AML-193 (cell line): Measurements from ENCODE around the gene UBTD1.
"Not testable (repeated sequence)": the region's sequence is repeated elsewhere in the genome, so short reads cannot be mapped to it uniquely, and the experiment has no call there.

Experiments
- DNase-seq, 2 experiments: peaks; one replicate each; lab custom pipeline; 2025; lab: John Stamatoyannopoulos, UW

Gene UBTD1

DNA sequence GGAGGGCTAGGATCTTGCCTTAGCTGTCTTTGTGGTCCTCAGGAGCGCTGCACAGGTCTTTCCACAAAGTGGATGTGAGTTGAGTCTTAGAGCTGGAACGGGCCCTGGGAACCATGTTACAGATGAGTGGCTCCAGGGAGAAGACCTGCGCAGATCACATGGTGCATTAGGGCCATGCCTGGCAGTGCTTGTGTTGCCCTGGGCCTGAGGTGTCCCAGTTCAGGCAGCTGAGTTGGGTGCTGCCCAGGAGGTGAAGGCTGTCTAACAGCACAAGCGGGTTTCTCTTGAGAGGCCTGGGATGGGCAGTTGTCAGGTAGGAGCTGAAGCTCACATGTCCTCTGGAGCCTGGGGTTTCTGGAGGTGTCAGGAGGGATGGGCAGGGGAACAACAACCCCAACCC is 40.1 kb downstream of the UBTD1 start:
- no peak for DNase-seq

DNA sequence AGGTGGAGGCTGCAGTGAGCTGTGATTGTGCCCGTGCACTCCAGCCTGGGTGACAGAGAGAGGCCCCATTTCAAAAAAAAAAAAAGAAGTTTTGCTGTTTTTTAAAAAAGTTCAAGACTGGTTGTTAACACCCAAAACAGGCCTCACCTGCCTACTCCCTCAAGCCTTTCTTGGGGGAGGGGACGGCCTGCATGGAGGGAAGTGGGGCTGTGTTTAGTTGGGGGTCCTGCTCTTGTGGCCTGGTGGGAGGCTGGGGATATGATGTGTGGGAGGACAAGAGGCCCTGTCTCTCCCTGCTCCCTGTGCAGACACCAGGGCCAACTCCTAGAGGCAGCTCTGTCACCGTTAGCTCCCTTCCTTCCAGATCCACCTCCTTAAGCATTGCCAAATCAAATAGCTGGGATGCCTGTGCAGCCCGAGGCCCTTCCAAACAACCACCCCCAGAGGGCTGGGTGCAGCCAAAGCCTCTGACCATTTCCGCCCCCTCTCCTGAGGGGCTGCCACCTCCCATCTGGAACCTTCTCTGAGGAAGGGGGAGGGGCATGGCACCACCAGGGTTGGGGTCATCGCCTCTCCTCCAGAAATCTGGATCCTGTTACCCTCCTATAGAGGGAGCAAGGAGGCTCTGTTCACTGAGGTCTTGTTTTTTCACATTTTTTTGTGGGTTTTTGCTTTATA is 40.9 kb downstream of the UBTD1 start:
- no peak for DNase-seq

DNA sequence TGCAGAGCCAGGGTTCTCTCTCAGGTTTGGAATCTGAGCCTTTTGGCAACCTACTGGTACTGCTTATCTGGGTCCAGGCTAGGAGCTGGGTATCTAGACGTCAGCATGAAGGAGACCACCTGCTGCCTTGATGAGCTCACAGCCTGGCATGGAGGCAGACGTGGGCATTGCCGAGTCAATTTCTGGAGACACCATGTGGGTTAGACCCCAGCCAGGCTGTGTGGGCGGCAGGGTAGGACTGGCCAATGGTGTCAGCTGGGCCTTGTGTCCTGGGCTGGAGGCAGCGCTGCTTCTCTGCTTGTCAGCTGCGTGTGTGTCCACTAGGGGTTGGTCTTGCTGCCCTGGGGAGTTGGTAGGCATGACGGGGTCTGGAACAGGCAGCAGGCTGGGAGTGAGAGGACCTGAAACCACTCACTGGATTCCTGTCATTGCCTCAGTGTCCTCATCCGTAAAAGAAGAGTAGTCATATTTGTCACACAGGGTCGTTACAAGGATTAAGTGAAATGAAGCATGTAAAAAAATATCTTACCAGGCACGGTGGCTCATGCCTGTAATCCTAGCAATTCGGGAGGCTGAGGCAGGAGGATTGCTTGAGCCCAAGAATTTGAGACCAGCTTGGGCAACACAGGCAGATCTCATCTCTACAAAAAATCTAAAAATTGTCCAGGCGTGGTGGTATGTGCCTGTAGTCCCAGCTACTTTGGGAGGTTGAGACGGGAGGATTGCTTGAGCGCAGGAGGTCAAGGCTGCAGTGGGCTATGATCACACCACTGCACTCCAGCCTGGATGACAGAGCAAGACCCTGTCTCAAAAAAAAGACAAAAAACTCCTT is 42.2 kb downstream of the UBTD1 start:
- DNase-seq, result no peak

DNA sequence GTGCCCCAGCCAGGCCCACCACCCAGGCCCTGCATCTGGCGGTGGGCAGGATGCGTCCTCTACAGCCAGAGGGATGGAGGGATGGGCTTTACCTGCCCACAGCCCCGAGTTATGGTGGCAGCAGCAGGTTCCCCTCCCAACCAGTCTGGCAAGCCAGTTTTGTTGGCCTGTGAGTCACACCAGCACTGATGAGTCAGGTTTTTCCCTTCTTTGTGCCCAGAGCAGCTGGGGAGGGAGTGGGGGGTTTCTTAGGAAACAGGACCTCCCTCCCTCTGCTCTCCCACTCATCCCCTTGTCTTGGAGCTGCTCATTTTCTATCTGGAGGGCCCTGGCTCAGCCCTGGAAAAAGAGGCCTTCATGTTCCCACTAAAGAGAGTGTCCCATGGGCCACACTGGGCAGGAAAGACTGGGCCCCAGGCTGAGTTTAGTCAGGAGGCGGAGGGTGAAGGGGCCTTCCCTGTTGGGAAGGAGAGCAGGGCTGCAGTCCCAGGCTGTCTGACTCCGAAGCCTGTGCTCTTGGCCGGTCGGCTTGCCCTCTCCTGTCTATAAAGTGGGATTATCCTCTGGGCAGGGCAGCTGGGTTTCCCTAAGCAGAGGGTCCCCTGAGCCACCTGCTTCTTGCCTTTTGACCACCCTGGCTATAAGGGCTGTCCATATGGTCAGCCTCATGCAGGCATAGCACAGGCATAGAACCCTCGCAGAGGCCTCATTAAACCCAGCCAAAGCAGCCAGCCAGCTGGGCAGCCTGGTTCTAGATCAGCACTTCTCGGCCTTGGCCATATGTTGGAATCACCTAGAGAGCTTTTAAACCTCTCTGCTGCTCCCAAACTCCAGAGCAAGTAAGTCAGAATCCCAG is 43.7 kb downstream of the UBTD1 start:
- no peak for DNase-seq

DNA sequence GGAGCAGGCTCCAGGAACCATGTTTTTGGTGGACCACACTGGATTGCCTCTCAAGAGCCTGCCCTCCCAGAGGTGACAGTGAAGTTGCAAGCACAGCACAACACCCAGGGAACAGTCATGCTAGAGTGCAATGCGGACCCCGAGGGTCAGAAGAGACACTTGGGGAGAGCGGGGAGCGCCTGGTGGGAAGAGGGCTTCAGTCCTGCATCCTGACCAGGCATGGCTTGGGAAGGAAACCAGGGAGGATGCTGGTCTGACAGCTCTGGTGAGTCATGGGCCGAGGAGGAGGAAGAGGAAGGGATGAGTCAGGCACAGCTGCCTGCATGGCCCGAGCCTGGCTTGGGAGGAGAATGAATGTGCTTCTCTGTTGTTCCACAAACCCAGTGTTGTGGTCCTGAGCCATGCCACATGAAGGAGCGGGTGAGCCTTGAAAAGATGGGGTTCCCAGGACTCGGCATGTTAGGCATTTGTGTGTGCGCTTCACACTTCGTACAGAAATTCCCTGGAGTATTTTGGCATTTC is 44.4 kb downstream of the UBTD1 start:
- DNase-seq, result peak; percentile 60 to 76

DNA sequence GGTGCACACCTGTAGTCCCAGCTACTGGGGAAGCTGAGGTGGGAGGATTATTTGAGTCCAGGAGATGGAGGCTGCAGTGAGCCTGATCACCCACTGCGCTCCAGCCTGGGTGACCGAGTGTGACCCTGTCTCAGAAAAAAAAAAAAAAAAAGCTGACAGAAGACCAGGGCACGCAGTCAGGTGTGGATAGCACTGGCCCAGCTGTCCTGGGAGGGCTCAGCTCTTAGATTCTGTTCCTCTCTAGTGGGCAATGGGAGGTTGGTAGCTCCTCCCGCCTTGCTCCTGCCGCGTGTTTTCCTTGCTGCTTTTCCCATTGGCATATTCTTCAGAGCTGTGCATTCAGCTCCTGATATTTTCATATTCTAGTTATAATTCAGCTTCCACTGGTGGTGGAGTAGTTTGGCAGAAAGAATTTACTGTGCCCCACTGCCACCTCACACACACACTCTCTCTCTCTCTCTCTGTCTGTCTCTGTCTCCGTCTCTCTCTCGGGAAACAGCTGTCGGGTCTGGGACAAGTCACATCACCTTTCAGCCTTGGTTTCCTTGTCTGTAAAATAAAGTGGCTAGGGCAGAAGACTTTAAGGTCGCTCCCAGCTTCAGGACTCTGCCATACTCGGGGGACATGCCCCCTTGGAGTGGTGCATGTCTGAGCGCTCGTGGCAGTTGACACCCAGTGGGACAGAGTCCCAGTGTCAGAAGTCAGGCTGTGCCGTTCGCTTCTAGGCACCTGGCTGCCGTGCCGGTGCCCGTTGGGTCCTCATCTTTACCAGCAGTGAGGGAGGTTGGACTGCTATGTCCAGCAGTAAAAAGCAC is 47.9 kb downstream of the UBTD1 start:
- DNase-seq, result no peak

DNA sequence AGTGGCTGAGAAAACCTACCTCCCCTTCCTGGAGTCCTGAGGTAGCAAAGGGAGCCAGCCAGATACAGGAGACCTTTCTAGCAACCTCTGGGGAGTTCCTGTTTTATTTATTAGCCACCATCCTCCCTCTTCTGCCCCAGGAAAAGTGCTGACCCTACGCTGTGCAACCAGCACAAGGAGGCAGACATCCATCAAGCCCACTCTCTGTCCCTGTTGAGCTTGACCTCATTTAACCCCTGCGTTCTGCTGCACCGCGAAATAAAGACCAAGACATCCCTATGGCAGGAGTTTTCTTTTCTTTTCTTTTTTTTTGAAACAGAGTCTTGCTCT is 48.5 kb downstream of the UBTD1 start:
- no peak for DNase-seq

DNA sequence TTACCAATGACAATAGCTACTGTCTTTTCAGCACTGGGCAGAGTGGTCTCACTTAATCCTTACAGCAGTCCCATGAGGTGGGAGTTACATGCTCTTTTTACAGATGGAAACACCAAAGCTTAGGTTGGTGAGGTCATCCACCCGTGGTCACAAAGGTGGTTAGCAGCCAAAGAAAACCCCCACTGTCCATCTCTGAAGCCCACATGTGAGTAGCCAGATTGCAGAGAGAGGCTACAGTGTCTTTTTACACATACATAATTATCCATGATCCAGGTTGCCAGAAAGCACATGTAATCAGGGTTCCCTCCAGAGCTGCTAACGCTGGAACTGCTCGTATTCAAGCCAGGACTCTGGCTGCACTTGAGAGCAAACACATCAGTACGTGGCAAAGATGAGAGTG is 49.2 kb downstream of the UBTD1 start:
- no peak for DNase-seq

DNA sequence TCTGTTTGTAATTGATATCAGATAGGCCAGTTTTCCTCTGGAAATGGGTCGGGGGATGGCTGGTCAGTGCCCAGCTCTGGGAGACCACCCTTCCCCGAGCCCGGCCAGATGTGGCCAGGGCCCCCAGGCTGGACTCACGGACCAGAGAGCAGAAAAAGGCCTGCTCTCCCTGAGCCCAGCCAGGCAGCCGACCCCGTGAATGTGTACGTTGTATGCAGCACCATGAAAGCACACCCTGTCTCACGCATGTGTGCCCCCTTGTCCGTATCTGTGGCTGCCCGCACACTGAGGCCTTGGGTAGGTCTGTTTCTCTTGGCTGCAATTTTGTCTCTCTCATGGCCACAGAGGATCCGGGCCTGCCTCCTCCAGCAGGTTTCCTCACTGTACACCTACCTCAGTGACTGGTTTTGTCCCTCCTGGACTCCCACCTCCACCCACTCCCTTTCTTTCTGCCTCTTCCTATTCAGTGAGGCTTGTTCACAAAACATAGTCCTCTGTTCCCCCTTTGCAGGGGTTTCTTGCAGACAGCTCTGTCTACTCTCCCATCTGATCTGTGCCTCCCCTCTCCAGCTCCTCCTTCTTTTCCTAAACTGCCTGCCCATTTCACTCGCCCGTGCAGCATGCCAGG is 50.2 kb downstream of the UBTD1 start:
- no peak for DNase-seq

DNA sequence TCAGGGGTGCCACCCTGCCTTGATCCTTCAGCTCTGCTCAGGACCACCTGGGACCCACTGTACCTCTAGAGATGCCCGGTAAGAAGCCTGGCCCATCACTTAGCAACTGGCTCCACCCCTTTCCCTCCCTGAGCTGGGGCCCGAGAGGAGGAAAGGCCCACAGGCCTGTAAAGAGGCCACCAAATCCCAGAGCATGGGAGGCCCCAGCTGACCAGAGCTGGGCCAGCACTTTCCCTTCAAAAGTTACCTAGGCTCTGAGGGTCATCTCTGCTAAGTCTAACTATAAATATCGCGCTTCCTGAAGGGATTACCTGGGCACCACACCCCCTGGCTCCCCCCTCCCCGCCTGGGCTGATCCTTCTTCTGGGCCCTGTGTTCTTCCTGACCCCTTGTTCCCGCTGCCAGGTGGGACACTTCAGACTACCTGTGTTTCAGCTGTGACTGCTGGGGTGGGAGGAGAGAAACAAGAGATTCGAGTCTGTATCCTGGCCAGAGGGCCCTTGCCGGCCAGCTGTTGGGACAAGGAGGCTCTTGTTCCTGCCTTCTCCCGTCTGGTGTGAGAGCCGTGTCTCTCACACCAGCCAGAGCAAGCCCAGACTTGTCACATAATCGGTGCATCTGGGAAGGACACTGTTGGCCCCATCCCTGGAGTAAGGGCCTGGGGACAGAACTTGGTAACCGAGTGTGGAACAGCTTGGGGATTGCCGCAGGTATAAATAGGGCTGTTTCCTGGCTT is 51.0 kb downstream of the UBTD1 start:
- DNase-seq, result no peak

DNA sequence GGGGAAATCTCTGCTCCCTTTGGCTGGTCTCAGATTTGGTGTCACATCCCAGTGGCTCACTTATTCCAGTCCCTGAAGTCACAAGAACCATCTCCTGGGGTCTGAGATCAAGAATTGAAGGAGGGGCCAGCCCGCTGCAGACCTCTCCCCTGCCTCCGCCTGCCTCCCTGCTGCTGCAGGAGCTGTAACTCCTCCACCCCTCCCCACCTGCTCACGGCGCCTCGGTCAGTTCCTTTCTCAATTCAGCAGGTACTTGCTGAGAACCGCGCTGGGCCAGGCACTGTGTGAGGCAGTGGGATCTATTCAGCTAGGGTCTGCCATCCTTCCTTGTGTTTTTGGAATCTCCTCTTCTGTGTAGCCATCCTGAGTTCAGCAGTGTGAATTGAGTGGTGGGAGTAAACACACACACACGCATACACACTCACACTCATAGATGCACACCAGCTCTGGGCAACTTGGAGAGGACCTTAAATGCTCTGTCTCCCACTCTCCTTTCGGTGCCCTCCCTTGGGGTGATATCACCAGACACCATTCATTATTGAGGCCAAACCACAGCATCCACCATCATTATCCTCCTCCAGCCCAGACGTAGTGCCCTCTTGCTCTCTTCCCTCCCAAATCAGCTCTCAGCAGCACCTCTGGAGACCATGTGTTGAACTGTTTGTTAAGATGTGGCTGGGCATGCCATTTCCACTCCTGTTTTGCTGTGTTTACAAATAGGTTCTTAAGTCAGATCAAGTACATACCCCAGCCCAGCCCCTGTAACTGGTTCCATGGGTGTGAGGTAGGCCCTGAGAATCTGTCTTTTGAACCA is 51.8 kb downstream of the UBTD1 start:
- no peak for DNase-seq

DNA sequence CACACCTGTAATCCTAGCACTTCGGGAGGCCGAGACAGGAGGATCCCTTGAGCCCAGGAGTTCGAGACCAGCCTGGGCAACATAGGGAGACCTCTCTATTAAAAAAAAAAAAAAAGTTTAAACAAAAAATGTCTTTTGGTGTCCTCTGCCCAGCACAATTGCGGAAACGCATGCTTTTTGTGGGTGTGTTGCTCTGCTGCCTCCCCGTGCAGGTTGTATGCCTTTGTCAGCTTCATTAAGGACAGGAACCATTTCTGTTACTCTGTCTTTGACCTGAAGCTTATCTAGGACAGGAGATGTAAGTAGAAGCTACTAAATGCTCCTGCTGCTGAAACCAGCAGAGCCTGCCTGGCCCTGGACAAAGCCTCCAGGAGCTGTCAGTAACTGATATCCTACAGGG is 52.5 kb downstream of the UBTD1 start:
- no peak for DNase-seq

DNA sequence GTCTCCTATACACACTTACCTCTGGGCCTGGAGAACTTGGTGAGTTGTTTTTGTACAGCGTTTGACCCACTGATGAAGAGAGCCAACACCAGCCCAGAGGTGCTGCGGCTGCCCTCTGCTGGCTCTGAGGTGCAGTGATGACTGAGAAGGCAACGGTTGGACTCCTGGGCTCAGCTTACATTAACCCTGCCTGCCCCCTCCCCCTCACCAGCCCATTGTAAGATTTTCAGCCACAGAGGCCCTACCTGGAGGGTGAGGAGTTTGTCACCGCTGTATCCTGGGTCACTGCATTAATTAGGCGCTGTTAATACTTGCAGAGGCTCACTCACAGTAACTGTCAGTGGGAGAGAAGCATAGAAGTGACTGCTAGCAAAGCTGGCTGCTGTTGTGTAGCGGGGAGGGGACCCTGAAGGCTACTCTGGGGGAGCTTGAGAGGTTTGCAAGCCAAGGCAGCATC is 54.9 kb downstream of the UBTD1 start:
- DNase-seq, result peak; percentile 28 to 47

DNA sequence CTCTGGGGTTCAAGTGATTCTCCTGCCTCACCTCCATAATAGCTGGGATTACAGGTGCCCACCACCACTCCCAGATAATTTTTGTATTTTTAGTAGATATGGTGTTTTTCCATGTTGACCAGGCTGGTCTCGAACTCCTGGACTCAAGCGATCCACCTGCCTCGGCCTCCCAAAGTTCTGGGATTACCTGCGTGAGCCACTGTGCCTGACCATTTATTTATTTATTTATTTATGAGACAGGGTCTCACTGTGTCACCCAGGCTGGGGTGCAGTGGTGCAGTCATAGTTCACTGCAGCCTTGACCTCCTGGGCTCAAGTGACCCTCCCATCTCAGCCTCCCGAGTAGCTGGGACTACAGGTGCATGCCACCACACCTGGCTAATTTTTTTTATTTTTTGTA is 55.6 kb downstream of the UBTD1 start:
- DNase-seq, result not testable (repeated sequence)

DNA sequence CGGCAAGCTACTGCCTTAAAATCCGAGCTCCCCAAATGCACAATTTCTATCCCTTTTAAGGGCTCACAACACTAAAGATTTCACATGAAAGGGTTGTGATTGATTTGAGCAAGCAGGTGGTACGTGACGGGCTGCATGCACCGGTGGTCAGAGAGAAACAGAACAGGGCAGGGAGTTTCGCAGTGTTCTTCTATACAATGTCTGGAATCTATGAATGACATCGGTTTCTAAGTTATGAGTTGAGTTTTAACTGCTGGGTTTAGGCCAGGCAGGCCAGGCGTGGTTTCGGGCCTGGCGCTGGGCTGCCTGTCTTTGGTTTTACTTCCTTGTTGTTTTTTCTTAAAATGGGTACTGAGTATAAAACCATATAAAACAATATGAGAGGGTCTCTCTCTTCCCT is 56.8 kb downstream of the UBTD1 start:
- not testable (repeated sequence) for DNase-seq

DNA sequence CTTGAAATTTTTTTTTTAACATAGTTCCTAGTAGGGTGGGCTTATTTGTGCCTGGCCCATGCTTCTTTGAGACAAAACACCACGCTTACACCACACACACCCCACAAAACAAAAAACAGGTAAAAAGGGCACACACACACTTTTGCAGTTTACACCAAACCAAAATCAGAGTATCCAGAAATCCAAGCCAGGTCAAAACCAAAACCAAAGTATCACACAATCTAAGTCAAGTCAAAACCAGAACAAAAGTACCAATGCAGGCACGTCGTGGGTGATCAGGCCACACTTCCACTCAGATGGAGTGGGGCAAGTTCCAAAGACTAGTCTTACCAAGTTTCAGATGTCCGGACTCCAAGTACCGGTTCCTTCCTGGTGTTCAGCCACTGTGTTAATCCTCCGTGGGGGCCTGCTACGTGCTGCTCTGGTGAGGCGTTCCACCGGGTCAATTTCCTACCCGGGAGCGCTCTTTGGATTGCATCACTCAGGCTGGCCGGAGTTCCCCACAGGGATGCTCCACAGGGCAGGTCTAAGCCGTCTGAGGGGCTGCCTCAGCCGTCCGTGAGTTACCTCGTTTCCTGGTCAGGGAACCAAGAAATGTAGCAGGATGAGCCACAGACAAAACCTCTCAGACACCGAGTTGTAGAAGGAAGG is 62.1 kb downstream of the UBTD1 start:
- DNase-seq, result not testable (repeated sequence)

DNA sequence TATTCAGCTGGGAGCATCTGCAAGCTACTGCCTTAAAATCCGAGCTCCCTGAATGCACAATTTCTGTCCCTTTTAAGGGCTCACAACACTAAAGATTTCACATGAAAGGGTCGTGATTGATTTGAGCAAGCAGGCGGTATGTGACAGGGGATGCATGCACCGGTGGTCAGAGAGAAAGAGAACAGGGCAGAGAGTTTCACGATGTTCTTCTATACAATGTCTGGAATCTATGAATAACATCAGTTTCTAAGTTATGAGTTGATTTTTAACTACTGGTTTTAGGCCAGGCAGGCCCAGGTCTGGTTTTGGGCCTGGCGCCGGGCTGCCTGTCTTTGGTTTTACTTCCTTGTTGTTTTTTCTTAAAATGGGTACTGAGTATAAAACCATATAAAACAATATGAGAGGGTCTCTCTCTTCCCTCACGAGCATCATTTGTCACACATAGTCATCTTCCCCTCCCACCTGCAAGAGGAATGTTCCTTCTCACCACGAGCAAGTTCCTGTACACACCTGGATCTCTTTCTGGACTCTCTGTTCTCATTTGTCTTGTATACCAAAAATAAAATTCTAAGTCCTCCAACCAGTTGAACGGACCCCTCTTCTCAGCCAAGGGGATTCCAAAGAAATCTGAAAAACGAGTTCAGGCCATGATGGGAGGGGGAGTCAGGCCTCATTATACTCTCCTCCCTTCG is 62.8 kb downstream of the UBTD1 start:
- DNase-seq, result not testable (repeated sequence)

DNA sequence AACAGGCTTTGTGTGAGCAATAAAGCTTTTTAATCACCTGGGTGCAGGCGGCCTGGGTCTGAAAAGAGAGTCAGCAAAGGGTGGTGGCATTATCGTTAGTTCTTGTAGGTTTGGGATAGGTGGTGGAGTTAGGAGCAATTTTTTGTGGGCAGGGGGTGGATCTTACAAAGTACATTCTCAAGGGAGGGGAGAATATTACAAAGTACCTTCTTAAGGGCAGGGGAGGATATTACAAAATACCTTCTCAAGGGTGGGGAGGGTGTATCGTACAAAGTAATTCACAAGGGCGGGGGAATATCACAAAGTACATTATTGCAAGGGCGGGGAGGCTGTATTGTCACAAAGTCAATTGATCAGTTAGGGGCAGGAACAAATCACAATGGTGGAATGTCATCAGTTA is 63.6 kb downstream of the UBTD1 start:
- DNase-seq, result not testable (repeated sequence)
